SK-N-SH (cell line): Measurements from ENCODE around the gene DNPEP. TPM values are rescaled to one million over a fixed set of nuclear protein-coding genes. Genes with fewer than 3 reads are reported as not detected.

Experiments
- CTCF ChIA-PET: fragments of 300-600, 350-600 bp; formaldehyde crosslinking; extraction: SDS; loops from one replicate; lab custom pipeline; 2021; lab: Yijun Ruan, JAX
- POLR2A ChIA-PET: fragments of 350-600 bp; sonication (Branson Sonifier 250); formaldehyde crosslinking; extraction: SDS; loops from one replicate; lab custom pipeline; 2020; ENCODE audit warnings: antibody characterized with exemption, inconsistent platforms; lab: Yijun Ruan, JAX
- DNase-seq: peaks from one replicate; pipeline ENCODE4 v3.0.0; 2012
- H2AFZ ChIP-seq: fragments of 200-600 bp; sonication (generic); 2 replicates; pipeline ENCODE4 v1.8.1; 2016; ENCODE audit warnings: antibody characterized with exemption, mild to moderate bottlenecking, low read depth
- H3F3A ChIP-seq: fragments of 200-600 bp; sonication (generic); replicated peaks from 2 replicates; pipeline ENCODE3; 2016; ENCODE audit warnings: antibody characterized with exemption, mild to moderate bottlenecking; ENCODE audit not compliant: insufficient read depth
- H3K27ac ChIP-seq, 2 experiments: fragments of 200-500 bp in 1 of 2; fragments of 200-600 bp in 1 of 2; sonication (Bioruptor generic) in 1 of 2; sonication (generic), shearing (Covaris generic) in 1 of 2; 2 replicates each; pipeline versions ENCODE4 v1.5.1 to v1.6.1; 2014 to 2016; ENCODE audit warnings: low read depth in 2 of 2, inconsistent platforms in 1 of 2, low read length in 1 of 2, mild to moderate bottlenecking in 1 of 2, mixed read lengths in 1 of 2
- H3K27me3 ChIP-seq: fragments of 200-600 bp; sonication (generic), shearing (Covaris generic); 2 replicates; pipeline ENCODE4 v1.6.1; 2016; ENCODE audit warnings: mixed run types; ENCODE audit not compliant: insufficient read depth
- H3K36me3 ChIP-seq, 2 experiments: fragments of 200-500 bp in 1 of 2; fragments of 200-600 bp in 1 of 2; sonication (Bioruptor generic) in 1 of 2; sonication (generic) in 1 of 2; replicated peaks in 1 of 2; 2 replicates each; pipeline versions ENCODE3 to v1.5.1; 2014 to 2016; ENCODE audit warnings: low read length in 1 of 2, mild to moderate bottlenecking in 1 of 2; ENCODE audit not compliant: insufficient read depth in 2 of 2, control insufficient read depth in 1 of 2
- H3K4me1 ChIP-seq, 2 experiments: fragments of 200-500 bp in 1 of 2; fragments of 200-600 bp in 1 of 2; sonication (Bioruptor generic) in 1 of 2; sonication (generic), shearing (Covaris generic) in 1 of 2; 2 replicates each; pipeline versions ENCODE4 v1.5.1 to v1.6.1; 2014 to 2016; ENCODE audit warnings: low read depth in 1 of 2, low read length in 1 of 2, mixed run types in 1 of 2; ENCODE audit not compliant: insufficient read depth in 2 of 2, control insufficient read depth in 1 of 2
- H3K4me2 ChIP-seq: fragments of 200-600 bp; sonication (generic), shearing (Covaris generic); 2 replicates; pipeline ENCODE4 v1.6.1; 2017; ENCODE audit warnings: mixed run types
- H3K4me3 ChIP-seq, 2 experiments: fragments of 200-500 bp in 1 of 2; fragments of 200-600 bp in 1 of 2; sonication (Bioruptor generic) in 1 of 2; sonication (generic), shearing (Covaris generic) in 1 of 2; 2 replicates each; pipeline versions ENCODE4 v1.5.1 to v1.8.1; 2014 to 2016; ENCODE audit warnings: low read depth in 2 of 2, inconsistent platforms in 1 of 2, low read length in 1 of 2, mild to moderate bottlenecking in 1 of 2, mixed read lengths in 1 of 2, moderate library complexity in 1 of 2
- H3K79me2 ChIP-seq: fragments of 200-600 bp; sonication (generic); 2 replicates; pipeline ENCODE4 v1.8.1; 2017; ENCODE audit warnings: mild to moderate bottlenecking; ENCODE audit not compliant: insufficient read depth
- H3K9ac ChIP-seq: fragments of 200-600 bp; sonication (generic); 2 replicates; pipeline ENCODE4 v1.6.1; 2017; ENCODE audit warnings: mixed run types
- H3K9me2 ChIP-seq: fragments of 200-600 bp; sonication (generic); 2 replicates; pipeline ENCODE4 v1.6.1; 2017; ENCODE audit warnings: mixed run types
- H3K9me3 ChIP-seq: fragments of 200-600 bp; sonication (generic); 2 replicates; pipeline ENCODE4 v1.6.1; 2017; ENCODE audit warnings: mixed run types, mild to moderate bottlenecking, moderate library complexity
- H4K20me1 ChIP-seq: fragments of 200-600 bp; sonication (generic); 2 replicates; pipeline ENCODE4 v1.6.1; 2017; ENCODE audit warnings: mild to moderate bottlenecking, mixed run types; ENCODE audit not compliant: insufficient read depth
- CHD2 ChIP-seq: fragments of 150-350 bp; IDR thresholded peaks from 2 replicates; pipeline ENCODE4 v1.6.1; 2018; ENCODE audit warnings: low read length; ENCODE audit not compliant: partially characterized antibody
- CTCF ChIP-seq: fragments of 200-600 bp; sonication (generic); IDR thresholded peaks from 2 replicates; pipeline ENCODE4 v1.6.1; 2017; ENCODE audit warnings: antibody characterized with exemption, mild to moderate bottlenecking, moderate library complexity
- ELF1 ChIP-seq: IDR thresholded peaks from 2 replicates; pipeline ENCODE4 v1.4.0; 2012
- EP300 ChIP-seq, 2 experiments: IDR thresholded peaks; 2 replicates each; pipeline versions ENCODE4 v1.4.0 to v1.6.1; 2012; ENCODE audit warnings: borderline replicate concordance in 1 of 2, low read depth in 1 of 2, low read length in 1 of 2
- EZH2phosphoT487 ChIP-seq: fragments of 200-600 bp; sonication (generic); IDR thresholded peaks from 2 replicates; pipeline ENCODE4 v1.6.1; 2017; ENCODE audit warnings: low read depth, mixed run types, mild to moderate bottlenecking, antibody characterized with exemption, moderate library complexity, borderline replicate concordance
- FOSL2 ChIP-seq: IDR thresholded peaks from 2 replicates; pipeline ENCODE4 v1.4.0; 2012; ENCODE audit warnings: low read depth, mild to moderate bottlenecking, moderate library complexity, borderline replicate concordance
- GABPA ChIP-seq: IDR thresholded peaks from 2 replicates; pipeline ENCODE4 v1.4.0; 2012; ENCODE audit warnings: low read depth, mild to moderate bottlenecking
- GATA2 ChIP-seq: sonication (generic); formaldehyde crosslinking; IDR thresholded peaks from 2 replicates; pipeline ENCODE4 v1.5.0; 2020; ENCODE audit warnings: mild to moderate bottlenecking, missing genetic modification reagents
- JUND ChIP-seq: IDR thresholded peaks from 2 replicates; pipeline ENCODE4 v1.4.0; 2012
- NFIC ChIP-seq: IDR thresholded peaks from 2 replicates; pipeline ENCODE4 v1.4.0; 2012; ENCODE audit warnings: borderline replicate concordance
- NRF1 ChIP-seq: IDR thresholded peaks from 2 replicates; pipeline ENCODE4 v1.6.1; 2012; ENCODE audit warnings: low read depth, mild to moderate bottlenecking, low read length
- PBX3 ChIP-seq: IDR thresholded peaks from 2 replicates; pipeline ENCODE4; 2012
- RAD21 ChIP-seq: IDR thresholded peaks from 2 replicates; pipeline ENCODE4 v1.6.1; 2012; ENCODE audit warnings: mild to moderate bottlenecking, low read length
- RFX5 ChIP-seq: IDR thresholded peaks from 2 replicates; pipeline ENCODE4 v1.6.1; 2012; ENCODE audit warnings: mild to moderate bottlenecking, improper control_type of control experiment, low read length
- RXRA ChIP-seq: IDR thresholded peaks from 2 replicates; pipeline ENCODE4 v1.4.0; 2012; ENCODE audit warnings: low read depth, mild to moderate bottlenecking, borderline replicate concordance
- SMC3 ChIP-seq: IDR thresholded peaks from 2 replicates; pipeline ENCODE4 v1.6.1; 2012; ENCODE audit warnings: low read depth, low read length, improper control_type of control experiment
- TAF1 ChIP-seq: IDR thresholded peaks from 2 replicates; pipeline ENCODE4 v1.6.1; 2012; ENCODE audit warnings: low read depth, mild to moderate bottlenecking, low read length, moderate library complexity, borderline replicate concordance
- TEAD4 ChIP-seq: IDR thresholded peaks from 2 replicates; pipeline ENCODE4 v1.4.0; 2012; ENCODE audit warnings: mild to moderate bottlenecking, borderline replicate concordance; ENCODE audit not compliant: insufficient read depth
- USF1 ChIP-seq: IDR thresholded peaks from 2 replicates; pipeline ENCODE4 v1.4.0; 2012; ENCODE audit warnings: low read depth, borderline replicate concordance
- USF2 ChIP-seq: fragments of 150-350 bp; IDR thresholded peaks from 2 replicates; pipeline ENCODE4 v1.6.1; 2017; ENCODE audit warnings: antibody characterized with exemption, low read length, low read depth, borderline replicate concordance
- YY1 ChIP-seq: IDR thresholded peaks from 2 replicates; pipeline ENCODE4 v1.4.0; 2012; ENCODE audit warnings: low read depth, mild to moderate bottlenecking
- WGBS: methylation state at CpG from one replicate; pipeline ENCODE4 v1.1.6; 2017; ENCODE audit warnings: low lambda C conversion rate; 5-methylcytosine and 5-hydroxymethylcytosine counted together
- polyA plus RNA-seq, 3 experiments: library from polyadenylated mRNA; depleted of rRNA; stranded (reverse); fragments of >200 nt; gene quantifications; 2 replicates each; pipeline ENCODE4 v1.2.3, GENCODE V29; 2012

The DNPEP gene
- polyA plus RNA-seq, 1 of the 3 experiments (the other 2 are of a cell fraction) = 80.7 TPM

- ChIA-PET POLR2A (no interaction called here), CTCF (interaction anchor here (0.9 to 7.7 kb wide), 6 partner anchors 10 to 168 kb away, joined by 3 to 52 read pairs (median 4); no protein-coding TSS in a partner anchor)
- Histone ChIP-seq H3K27me3 (no peaks in the 10 kb centered on the region), H3K9me2 (no peaks in the 10 kb centered on the region), H4K20me1 (no peaks in the 10 kb centered on the region), H3K9me3 (no peaks in the 10 kb centered on the region), H3K27ac (no peak overlapping the region), H3K4me1 (peaks cover 0 to 6% of the 10 kb centered on the region in 2 experiments; a peak in 1 of 4 replicates), H3K4me2 (no peak overlapping the region), H3K4me3 (no peak overlapping the region), H3K9ac (no peak overlapping the region), H2AFZ (no peak overlapping the region), H3K79me2 (no peaks in the 10 kb centered on the region), H3K36me3 (no peaks in the 10 kb centered on the region), H3F3A (no peaks in the 10 kb centered on the region)
- TF ChIP-seq CHD2 (no peak), GATA2 (CRISPR knock-in tag) (no peak), YY1 (no peak), GABPA (no peak), USF2 (no peak), EP300 (IDR thresholded peaks at IDR 0.05; ENCODE audit: borderline replicate concordance in 1 of 2, low read depth in 1 of 2, low read length in 1 of 2) (no peak), JUND (no peak), EZH2phosphoT487 (no peak), TEAD4 (no peak), FOSL2 (no peak)
- no peak for DNase-seq
- WGBS = 85% methylated on average over 9 of the region's 9 CpGs
Observed at GRCh38 chr2:219392754-219393153, 5.0 kb upstream of the DNPEP start.

- Histone ChIP-seq H3K9me3 (no peaks in the 10 kb centered on the region), H2AFZ (peak overlapping the region; percentile 96), H3K4me3 (peak overlapping the region in 1 of 2 experiments; percentile 43; a peak in 2 of 4 replicates), H3K9ac (0 out of 2 replicates have a peak overlapping the region, but pooled peaks have one; percentile 32), H3F3A (peaks cover 8% of the 10 kb centered on the region), H3K27me3 (no peaks in the 10 kb centered on the region), H3K4me1 (peaks cover 3 to 16% of the 10 kb centered on the region in 2 experiments; a peak in 1 of 4 replicates), H3K4me2 (peak overlapping the region; percentile 70; the same call in 1 of the 2 replicates), H3K79me2 (peaks cover 13% of the 10 kb centered on the region), H4K20me1 (no peaks in the 10 kb centered on the region), H3K27ac (peak overlapping the region; percentile 43 to 75; a peak in 3 of 4 replicates), H3K36me3 (peaks cover 18 to 24% of the 10 kb centered on the region in 2 experiments), H3K9me2 (no peaks in the 10 kb centered on the region)
- CTCF ChIA-PET = interaction anchor here (0.6 to 7.7 kb wide), 25 partner anchors 9 to 385 kb away, joined by 3 to 52 read pairs (median 4); partner anchors contain the start of genes CHPF, GMPPA and TMEM198
- WGBS = 82% methylated on average over 6 of the region's 6 CpGs
- DNase-seq = no peak
- no peak for TF ChIP-seq ELF1
- no peak for TF ChIP-seq USF1
- no peak for TF ChIP-seq TEAD4
- no peak for TF ChIP-seq TAF1
- no peak for TF ChIP-seq CTCF
- no peak for TF ChIP-seq RFX5
- no peak for TF ChIP-seq PBX3
- TF ChIP-seq SMC3 = no peak
- TF ChIP-seq JUND = no peak
- no peak for TF ChIP-seq RXRA
- no peak for TF ChIP-seq RAD21
- no peak for TF ChIP-seq NFIC
- TF ChIP-seq NRF1 = no peak
- TF ChIP-seq USF2 = no peak
- POLR2A ChIA-PET = interaction anchor here (0.7 to 1.5 kb wide), 6 partner anchors 14 to 138 kb away, joined by 3 to 5 read pairs (median 3); partner anchors contain the start of gene DNAJB2
Observed at GRCh38 chr2:219388907-219389156, 1.1 kb upstream of the DNPEP start.
